ENCODE measurements around the gene SLF2. TPM values are rescaled to one million over a fixed set of nuclear protein-coding genes. Genes with fewer than 3 reads are reported as not detected.

SLF2 gene
- total and polyA plus RNA-seq, 2 donors: 23.8 to 26.3 TPM

- Histone ChIP-seq H3K4me1 (ENCODE audit: control insufficient read depth in 2 of 2, insufficient read depth in 2 of 2, low read length in 2 of 2) (no peaks in the 10 kb centered on the region), H3K9me3 (ENCODE audit: control insufficient read depth in 2 of 2, insufficient read depth in 1 of 2, low read length in 1 of 2) (no peaks in the 10 kb centered on the region), H3K4me3 (ENCODE audit: low read length in 2 of 2) (no peak overlapping the region), H3K27ac (ENCODE audit: low read depth in 1 of 2, low read length in 1 of 2) (no peak overlapping the region), H3K36me3 (ENCODE audit: control insufficient read depth in 2 of 2, insufficient read depth in 2 of 2, low read length in 1 of 2) (no peaks in the 10 kb centered on the region), H3K27me3 (ENCODE audit: control insufficient read depth in 2 of 2, insufficient read depth in 1 of 2, low read length in 1 of 2) (peaks cover 27 to 67% of the 10 kb centered on the region in 2 donors)
- WGBS: 85% methylated on average over 3 of the region's 3 CpGs
- DNase-seq (ENCODE audit: low read depth in 6 of 9, low spot score in 9 of 9): no peak
Observed at GRCh38 chr10:100868382-100868781, 44.4 kb upstream of the SLF2 start.

- H3K9me3 ChIP-seq (ENCODE audit: control insufficient read depth in 2 of 2, insufficient read depth in 1 of 2, low read length in 1 of 2): no peaks in the 10 kb centered on the region
- 96% methylated on average over 4 of the region's 4 CpGs for WGBS
- DNase-seq (ENCODE audit: low read depth in 6 of 9, low spot score in 9 of 9): no peak
- H3K36me3 ChIP-seq (ENCODE audit: control insufficient read depth in 2 of 2, insufficient read depth in 2 of 2, low read length in 1 of 2): no peaks in the 10 kb centered on the region
- no peak overlapping the region for H3K4me3 ChIP-seq (ENCODE audit: low read length in 2 of 2)
- H3K27ac ChIP-seq (ENCODE audit: low read depth in 1 of 2, low read length in 1 of 2): no peak overlapping the region
- peaks cover 3 to 8% of the 10 kb centered on the region in 2 donors for H3K4me1 ChIP-seq (ENCODE audit: control insufficient read depth in 2 of 2, insufficient read depth in 2 of 2, low read length in 2 of 2)
- peaks cover 25 to 59% of the 10 kb centered on the region in 2 donors for H3K27me3 ChIP-seq (ENCODE audit: control insufficient read depth in 2 of 2, insufficient read depth in 1 of 2, low read length in 1 of 2)
Observed at GRCh38 chr10:100869399-100869798, 43.4 kb upstream of the SLF2 start.

GRCh38 chr10:100872034-100872791 is 40.5 kb upstream of the SLF2 start:
- H3K4me3 ChIP-seq (ENCODE audit: low read length in 2 of 2): no peak overlapping the region
- peaks cover 7 to 31% of the 10 kb centered on the region in 2 donors for H3K27me3 ChIP-seq (ENCODE audit: control insufficient read depth in 2 of 2, insufficient read depth in 1 of 2, low read length in 1 of 2)
- H3K36me3 ChIP-seq (ENCODE audit: control insufficient read depth in 2 of 2, insufficient read depth in 2 of 2, low read length in 1 of 2): no peaks in the 10 kb centered on the region
- H3K9me3 ChIP-seq (ENCODE audit: control insufficient read depth in 2 of 2, insufficient read depth in 1 of 2, low read length in 1 of 2): no peaks in the 10 kb centered on the region
- 57% methylated on average over 11 of the region's 11 CpGs for WGBS
- peak in 5 of 9 donors; percentile 50 to 72 (median 62) for DNase-seq (ENCODE audit: low read depth in 6 of 9, low spot score in 9 of 9)
- no peak overlapping the region for H3K27ac ChIP-seq (ENCODE audit: low read depth in 1 of 2, low read length in 1 of 2)
- H3K4me1 ChIP-seq (ENCODE audit: control insufficient read depth in 2 of 2, insufficient read depth in 2 of 2, low read length in 2 of 2): peaks cover 25 to 36% of the 10 kb centered on the region in 2 donors

- 75% methylated on average over 7 of the region's 7 CpGs for WGBS
- Histone ChIP-seq H3K9me3 (ENCODE audit: control insufficient read depth in 2 of 2, insufficient read depth in 1 of 2, low read length in 1 of 2) (peaks cover 0 to 2% of the 10 kb centered on the region in 2 donors), H3K4me1 (ENCODE audit: control insufficient read depth in 2 of 2, insufficient read depth in 2 of 2, low read length in 2 of 2) (peaks cover 35 to 47% of the 10 kb centered on the region in 2 donors), H3K36me3 (ENCODE audit: control insufficient read depth in 2 of 2, insufficient read depth in 2 of 2, low read length in 1 of 2) (no peaks in the 10 kb centered on the region), H3K27me3 (ENCODE audit: control insufficient read depth in 2 of 2, insufficient read depth in 1 of 2, low read length in 1 of 2) (peaks cover 0 to 20% of the 10 kb centered on the region in 2 donors), H3K4me3 (ENCODE audit: low read length in 2 of 2) (no peak overlapping the region), H3K27ac (ENCODE audit: low read depth in 1 of 2, low read length in 1 of 2) (no peak overlapping the region)
- DNase-seq (ENCODE audit: low read depth in 6 of 9, low spot score in 9 of 9): no peak
Observed at GRCh38 chr10:100873146-100873826, 39.5 kb upstream of the SLF2 start.

- Histone ChIP-seq H3K9me3 (ENCODE audit: control insufficient read depth in 2 of 2, insufficient read depth in 1 of 2, low read length in 1 of 2) (peaks cover 0 to 6% of the 10 kb centered on the region in 2 donors), H3K4me1 (ENCODE audit: control insufficient read depth in 2 of 2, insufficient read depth in 2 of 2, low read length in 2 of 2) (peaks cover 36 to 52% of the 10 kb centered on the region in 2 donors), H3K27me3 (ENCODE audit: control insufficient read depth in 2 of 2, insufficient read depth in 1 of 2, low read length in 1 of 2) (peaks cover 0 to 14% of the 10 kb centered on the region in 2 donors), H3K36me3 (ENCODE audit: control insufficient read depth in 2 of 2, insufficient read depth in 2 of 2, low read length in 1 of 2) (no peaks in the 10 kb centered on the region), H3K4me3 (ENCODE audit: low read length in 2 of 2) (no peak overlapping the region), H3K27ac (ENCODE audit: low read depth in 1 of 2, low read length in 1 of 2) (no peak overlapping the region)
- no peak for DNase-seq (ENCODE audit: low read depth in 6 of 9, low spot score in 9 of 9)
- 90% methylated on average over 14 of the region's 14 CpGs for whole genome bisulfite sequencing
Observed at GRCh38 chr10:100873827-100874326, 38.9 kb upstream of the SLF2 start.

GRCh38 chr10:100874702-100875483 is 37.9 kb upstream of the SLF2 start:
- Histone ChIP-seq H3K27ac (ENCODE audit: low read depth in 1 of 2, low read length in 1 of 2) (no peak overlapping the region), H3K4me3 (ENCODE audit: low read length in 2 of 2) (no peak overlapping the region), H3K9me3 (ENCODE audit: control insufficient read depth in 2 of 2, insufficient read depth in 1 of 2, low read length in 1 of 2) (peaks cover 0 to 6% of the 10 kb centered on the region in 2 donors), H3K27me3 (ENCODE audit: control insufficient read depth in 2 of 2, insufficient read depth in 1 of 2, low read length in 1 of 2) (peaks cover 0 to 9% of the 10 kb centered on the region in 2 donors), H3K36me3 (ENCODE audit: control insufficient read depth in 2 of 2, insufficient read depth in 2 of 2, low read length in 1 of 2) (no peaks in the 10 kb centered on the region), H3K4me1 (ENCODE audit: control insufficient read depth in 2 of 2, insufficient read depth in 2 of 2, low read length in 2 of 2) (peaks cover 36 to 54% of the 10 kb centered on the region in 2 donors)
- 93% methylated on average over 20 of the region's 20 CpGs for WGBS
- DNase-seq (ENCODE audit: low read depth in 6 of 9, low spot score in 9 of 9): no peak

- 51% methylated on average over 5 of the region's 5 CpGs for WGBS
- Histone ChIP-seq H3K4me3 (ENCODE audit: low read length in 2 of 2) (no peak overlapping the region), H3K27me3 (ENCODE audit: control insufficient read depth in 2 of 2, insufficient read depth in 1 of 2, low read length in 1 of 2) (peaks cover 0 to 10% of the 10 kb centered on the region in 2 donors), H3K36me3 (ENCODE audit: control insufficient read depth in 2 of 2, insufficient read depth in 2 of 2, low read length in 1 of 2) (no peaks in the 10 kb centered on the region), H3K9me3 (ENCODE audit: control insufficient read depth in 2 of 2, insufficient read depth in 1 of 2, low read length in 1 of 2) (peaks cover 0 to 6% of the 10 kb centered on the region in 2 donors), H3K27ac (ENCODE audit: low read depth in 1 of 2, low read length in 1 of 2) (no peak overlapping the region), H3K4me1 (ENCODE audit: control insufficient read depth in 2 of 2, insufficient read depth in 2 of 2, low read length in 2 of 2) (peaks cover 36 to 60% of the 10 kb centered on the region in 2 donors)
- peak in 1 of 9 donors; percentile 31 for DNase-seq (ENCODE audit: low read depth in 6 of 9, low spot score in 9 of 9)
Observed at GRCh38 chr10:100875484-100876166, 37.1 kb upstream of the SLF2 start.

GRCh38 chr10:100876585-100877460 is 35.9 kb upstream of the SLF2 start:
- Histone ChIP-seq H3K4me1 (ENCODE audit: control insufficient read depth in 2 of 2, insufficient read depth in 2 of 2, low read length in 2 of 2) (peaks cover 36 to 71% of the 10 kb centered on the region in 2 donors), H3K9me3 (ENCODE audit: control insufficient read depth in 2 of 2, insufficient read depth in 1 of 2, low read length in 1 of 2) (peaks cover 0 to 6% of the 10 kb centered on the region in 2 donors), H3K4me3 (ENCODE audit: low read length in 2 of 2) (no peak overlapping the region), H3K27me3 (ENCODE audit: control insufficient read depth in 2 of 2, insufficient read depth in 1 of 2, low read length in 1 of 2) (peaks cover 0 to 5% of the 10 kb centered on the region in 2 donors), H3K36me3 (ENCODE audit: control insufficient read depth in 2 of 2, insufficient read depth in 2 of 2, low read length in 1 of 2) (no peaks in the 10 kb centered on the region), H3K27ac (ENCODE audit: low read depth in 1 of 2, low read length in 1 of 2) (peak overlapping the region in 1 of 2 donors; percentile 55)
- peak in 5 of 9 donors; percentile 51 to 78 (median 56) for DNase-seq (ENCODE audit: low read depth in 6 of 9, low spot score in 9 of 9)
- 63% methylated on average over 24 of the region's 24 CpGs for WGBS
